NCI-H510A treated with DMSO at 0.1 percent for 48 hours (cell line): ENCODE measurements around the gene ARG2.
"Not testable (repeated sequence)": the region's sequence is repeated elsewhere in the genome, so short reads cannot be mapped to it uniquely, and the experiment has no call there.

ENCODE experiments used
- DNase-seq: peaks from one replicate; lab custom pipeline; 2025; lab: John Stamatoyannopoulos, UW

ARG2 gene

GRCh38 chr14:67586369-67586768 lies 33.4 kb upstream of the ARG2 start:
- DNase-seq = no peak

- DNase-seq = no peak
Measured at GRCh38 chr14:67589204-67589770, 30.4 kb upstream of the ARG2 start.

DNA sequence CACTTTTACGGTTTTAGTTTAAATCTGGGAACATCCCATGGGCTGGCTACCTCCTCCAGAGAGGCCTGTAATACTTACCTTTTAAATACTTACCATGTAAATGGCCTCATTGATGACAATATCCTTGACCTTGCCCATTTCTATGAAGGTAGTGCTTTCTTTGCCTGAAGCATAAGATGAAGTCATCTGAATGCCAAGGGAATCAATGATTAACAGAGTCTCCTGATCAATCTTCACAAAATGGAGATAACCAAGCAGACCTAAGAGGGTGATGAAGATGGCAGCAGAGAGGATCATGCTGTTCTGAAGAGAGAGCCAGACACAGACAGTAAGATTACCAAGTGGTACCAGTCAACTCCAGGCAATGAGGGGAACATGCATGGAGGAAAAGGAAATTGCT lies 26.1 kb upstream of the ARG2 start:
- DNase-seq = not testable (repeated sequence)

DNA sequence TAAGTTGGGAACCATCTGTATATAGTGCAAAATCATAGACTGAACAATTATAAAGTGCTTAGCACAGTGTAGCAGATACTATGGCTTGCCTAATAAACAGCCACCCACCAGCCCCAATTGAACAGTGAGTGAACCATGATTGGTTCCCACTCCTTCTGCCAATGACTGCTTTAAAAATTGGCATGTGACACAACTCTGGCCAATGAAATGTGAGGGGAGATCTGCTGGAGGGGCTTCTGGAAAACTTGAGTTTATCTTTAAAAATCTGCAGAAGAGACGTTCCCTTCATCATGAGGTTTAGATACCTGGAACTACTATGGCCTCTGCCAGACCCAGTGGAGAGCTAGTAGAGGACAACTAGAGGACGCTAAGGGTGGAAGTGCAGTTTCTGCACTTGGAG lies 24.3 kb upstream of the ARG2 start:
- DNase-seq = no peak

- peak; percentile 83 for DNase-seq
Measured at GRCh38 chr14:67599698-67600561, 19.8 kb upstream of the ARG2 start, which contains the start of gene PIGH. TSS of gene PIGH (minus strand) at chr14:67600268. CDS start at chr14:67600203, 65 bp downstream.

GRCh38 chr14:67600562-67600974 lies 19.2 kb upstream of the ARG2 start:
- DNase-seq = not testable (repeated sequence)

GRCh38 chr14:67602076-67602475 lies 17.6 kb upstream of the ARG2 start:
- DNase-seq = no peak

GRCh38 chr14:67602995-67603545 lies 16.6 kb upstream of the ARG2 start:
- DNase-seq = no peak

DNA sequence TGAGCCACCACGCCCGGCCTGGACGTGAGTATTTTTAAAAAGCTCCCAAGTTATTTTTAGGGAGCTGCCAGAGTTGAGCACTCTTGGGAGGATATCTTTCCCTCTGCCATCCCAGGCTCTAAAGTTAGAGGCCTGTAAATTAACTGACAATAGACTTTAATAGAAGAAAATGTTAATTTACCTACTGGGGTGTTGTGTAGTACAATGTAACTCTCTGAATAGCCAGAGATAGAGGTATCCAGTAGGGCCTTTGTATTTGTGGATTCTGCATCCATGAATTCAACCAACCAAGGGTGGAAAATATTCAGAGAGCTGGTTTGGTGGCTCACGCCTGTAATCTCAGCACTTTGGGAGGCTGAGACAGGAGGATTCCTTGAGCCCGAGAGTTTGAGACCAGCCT lies 12.1 kb upstream of the ARG2 start:
- no peak for DNase-seq

DNA sequence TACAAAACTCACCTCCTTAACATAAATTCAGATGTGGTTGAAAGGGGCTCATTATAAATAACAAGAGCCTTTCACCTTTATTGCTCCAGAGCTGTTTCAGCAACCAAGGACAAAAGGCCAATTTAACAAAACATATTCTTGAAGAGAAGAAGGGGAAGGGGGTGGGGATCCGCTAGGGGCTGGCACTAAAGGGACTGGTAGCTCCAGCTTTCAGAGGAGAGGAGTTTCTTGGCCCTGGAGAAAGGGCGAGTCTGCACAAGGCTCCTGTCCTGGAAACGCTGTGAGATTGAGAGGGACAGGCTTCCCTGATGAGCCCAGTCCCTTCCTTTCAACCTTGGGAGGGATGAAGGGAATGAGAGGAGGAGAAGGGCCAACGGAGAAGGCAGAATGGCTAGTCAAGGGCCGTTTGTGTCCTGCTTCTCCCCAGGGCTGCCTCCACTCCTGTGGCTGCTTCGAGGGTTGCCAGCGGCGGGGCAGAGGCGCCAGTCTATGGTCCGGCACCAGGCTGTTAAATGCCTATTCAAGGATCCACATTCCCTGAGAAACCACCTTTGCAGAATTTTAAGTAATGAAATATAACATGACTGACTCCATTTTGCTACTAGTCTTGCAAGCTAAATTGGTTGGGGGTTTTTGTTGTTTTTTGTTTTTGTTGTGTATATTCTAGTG lies 9.9 kb upstream of the ARG2 start:
- no peak for DNase-seq

GRCh38 chr14:67610491-67610890 lies 9.2 kb upstream of the ARG2 start:
- DNase-seq = no peak

GRCh38 chr14:67618617-67619063 lies 1.1 kb upstream of the ARG2 start:
- peak; percentile 60 for DNase-seq

DNA sequence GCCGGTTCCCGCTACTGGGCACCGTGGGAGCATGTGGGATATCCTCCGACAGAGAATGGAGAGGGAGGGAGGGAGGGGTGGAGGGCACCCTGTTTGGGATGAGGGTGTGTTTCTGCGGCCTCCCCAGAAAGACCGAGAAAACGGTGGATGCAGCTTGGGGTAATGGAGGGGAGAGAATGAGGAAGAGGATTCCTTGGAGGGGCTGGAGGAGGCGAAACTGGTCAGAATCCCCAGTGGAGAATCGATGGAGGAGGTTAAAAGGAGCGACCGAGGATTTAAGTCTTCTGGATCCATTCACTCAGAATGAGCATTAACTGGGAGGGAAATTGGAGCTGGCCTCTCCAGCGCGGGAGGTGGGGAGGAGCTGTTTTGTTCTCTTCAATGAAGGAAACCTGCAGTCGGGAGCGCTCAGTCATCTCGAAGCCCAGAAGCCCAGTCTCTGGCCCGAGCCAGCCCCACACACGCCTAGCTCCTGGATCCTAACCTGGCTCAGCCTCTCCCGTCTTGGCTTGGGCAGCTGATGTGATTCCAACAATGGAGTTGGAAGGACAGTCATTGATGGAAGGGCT lies 581 bp downstream of the ARG2 start:
- DNase-seq = peak; percentile 43

DNA sequence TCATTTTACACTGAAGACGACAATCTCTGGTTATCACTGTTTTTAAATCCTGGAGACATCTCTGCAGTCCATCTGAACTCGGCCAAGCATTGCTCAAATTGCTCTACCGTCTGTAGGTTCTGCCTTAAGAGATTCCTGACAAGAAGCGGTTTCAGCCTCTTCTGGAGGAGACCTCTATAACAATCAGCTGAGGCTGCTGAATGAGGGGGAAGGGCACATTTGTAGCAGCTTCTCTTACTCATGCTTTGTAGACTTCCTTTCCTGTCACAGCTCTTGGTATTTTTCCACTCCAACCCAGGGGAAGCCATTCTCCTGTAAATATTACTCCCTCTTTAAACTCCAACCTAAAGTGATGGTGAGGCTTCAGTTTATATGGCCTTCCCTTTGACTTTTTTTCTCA lies 3.0 kb downstream of the ARG2 start:
- peak; percentile 85 for DNase-seq

GRCh38 chr14:67623114-67623513 lies 3.4 kb downstream of the ARG2 start:
- peak; percentile 67 for DNase-seq

- DNase-seq = not testable (repeated sequence)
Measured at GRCh38 chr14:67626131-67626530, 6.4 kb downstream of the ARG2 start.

DNA sequence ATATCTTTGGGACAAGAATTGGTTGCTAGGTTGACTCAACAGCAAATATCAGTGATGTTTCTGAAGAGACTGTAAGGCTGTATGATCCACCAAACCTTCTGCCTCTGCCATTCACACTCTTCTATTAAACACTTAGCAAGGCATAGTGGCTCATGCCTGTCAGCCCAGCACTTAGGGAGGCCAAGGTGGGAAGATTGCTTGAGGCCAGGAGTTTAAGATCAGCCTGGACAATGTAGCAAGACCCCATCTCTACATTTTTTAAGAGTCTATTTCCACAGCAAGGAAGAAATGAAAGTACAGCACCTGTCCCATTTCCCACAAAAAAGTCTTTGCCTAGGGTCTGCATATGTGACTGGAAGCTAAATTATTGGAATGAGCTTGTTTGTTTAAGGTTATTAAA lies 7.8 kb downstream of the ARG2 start:
- DNase-seq = no peak

DNA sequence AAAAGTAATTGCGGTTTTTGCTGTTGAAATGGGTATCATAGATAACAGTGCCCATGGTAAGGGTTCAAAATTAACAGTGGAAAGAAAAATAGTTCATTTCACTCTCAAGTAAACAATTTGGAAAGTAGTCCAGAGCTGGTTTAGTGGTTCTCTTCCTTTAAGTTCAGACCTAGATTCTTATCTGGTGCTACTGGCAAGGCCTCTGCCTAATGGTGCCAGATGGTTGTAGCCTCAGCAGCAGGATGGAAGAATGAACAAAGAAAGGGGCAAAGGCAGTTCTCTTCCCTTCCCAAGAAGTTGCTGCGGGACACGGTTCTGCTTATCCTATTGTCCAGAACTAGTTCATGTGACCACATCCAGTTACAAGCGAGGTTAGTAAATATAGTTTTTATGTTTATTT lies 10.5 kb downstream of the ARG2 start:
- DNase-seq = no peak

DNA sequence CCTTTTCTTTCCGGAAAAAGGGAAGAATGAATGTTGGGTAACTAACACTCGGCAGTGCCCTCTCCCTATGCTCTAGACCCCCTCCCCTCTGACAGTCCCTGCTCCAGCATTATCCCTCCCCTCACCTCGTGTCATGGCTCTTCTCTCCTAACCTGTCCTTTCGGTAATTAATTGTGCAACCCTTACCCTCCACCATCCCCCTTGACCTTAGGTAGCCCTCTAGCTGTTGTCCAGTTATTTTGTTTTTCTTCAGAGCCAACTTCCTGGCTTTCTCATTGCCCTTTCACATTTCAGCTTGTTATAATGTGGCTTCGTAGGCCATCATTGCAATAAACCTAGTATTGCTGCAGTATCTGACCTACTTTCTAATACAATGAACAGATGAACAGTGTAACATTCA lies 11.2 kb downstream of the ARG2 start:
- DNase-seq = no peak

DNA sequence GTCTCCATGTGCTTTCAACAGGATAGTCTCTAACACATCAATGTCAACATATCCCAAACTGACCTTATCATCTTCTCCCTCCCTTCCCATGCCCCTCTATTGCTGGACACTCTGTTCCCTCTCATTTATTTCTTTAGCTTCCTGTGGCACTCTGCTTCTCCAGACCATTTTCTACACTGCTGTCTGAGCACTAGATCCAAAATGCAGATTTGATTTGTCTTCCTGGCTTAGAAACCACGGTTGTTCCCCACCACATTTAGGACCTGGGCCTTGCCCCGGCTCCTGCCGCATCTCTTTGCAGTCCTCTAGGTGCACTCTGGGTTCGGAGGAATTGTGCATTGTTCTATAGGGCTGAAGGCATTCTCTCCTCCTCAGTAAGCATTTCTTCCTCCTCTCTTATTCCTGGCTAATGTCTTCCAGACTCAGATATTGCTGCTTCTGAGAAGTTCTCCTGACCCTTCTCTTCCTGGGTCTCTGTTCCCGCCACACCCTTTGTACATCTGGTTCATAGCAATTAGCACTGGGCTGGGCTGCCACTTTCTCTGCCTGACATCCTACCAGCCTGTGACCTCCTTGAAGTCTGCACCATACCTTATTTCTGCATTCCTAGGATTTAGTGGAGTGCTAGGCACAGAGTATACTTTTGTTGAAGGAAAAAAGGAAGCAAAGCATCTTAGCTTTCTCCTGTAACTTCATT lies 13.9 kb downstream of the ARG2 start:
- DNase-seq = no peak

GRCh38 chr14:67636361-67636919 lies 16.7 kb downstream of the ARG2 start:
- DNase-seq = peak; percentile 81
